Large intestine (tissue), 3 donors: ENCODE results near the gene FAT3. TPM values are rescaled to one million over a fixed set of nuclear protein-coding genes. Genes with fewer than 3 reads are reported as not detected.

Experiments used
- DNase-seq, 2 donors: peaks; one replicate each; pipeline versions ENCODE4 v3.0.0 to v3.0.0-alpha.2; 2013
- H3K27ac ChIP-seq: one replicate; pipeline ENCODE4 v1.5.1; 2013; ENCODE audit warnings: low read length
- H3K27me3 ChIP-seq: 2 replicates; pipeline ENCODE4 v1.6.1; 2013; ENCODE audit warnings: low read length; ENCODE audit not compliant: control insufficient read depth, insufficient read depth
- H3K36me3 ChIP-seq: 2 replicates; pipeline ENCODE4 v1.6.1; 2013; ENCODE audit warnings: low read length; ENCODE audit not compliant: control insufficient read depth, insufficient read depth
- H3K4me1 ChIP-seq: one replicate; pipeline ENCODE4 v1.6.1; 2013; ENCODE audit warnings: low read length; ENCODE audit not compliant: control insufficient read depth, insufficient read depth
- H3K4me3 ChIP-seq: one replicate; pipeline ENCODE4 v1.5.1; 2013; ENCODE audit warnings: low read length
- H3K9me3 ChIP-seq: one replicate; pipeline ENCODE4 v1.6.1; 2013; ENCODE audit warnings: mild to moderate bottlenecking, low read depth, low read length, moderate library complexity; ENCODE audit not compliant: control insufficient read depth
- WGBS: methylation state at CpG from one replicate; pipeline ENCODE4 v1.1.5; 2013; ENCODE audit warnings: low lambda C conversion rate; ENCODE audit not compliant: insufficient coverage; 5-methylcytosine and 5-hydroxymethylcytosine counted together
- polyA plus RNA-seq: library from polyadenylated mRNA; unstranded; fragments of 120-200 nt; gene quantifications from one replicate; pipeline ENCODE4 v1.2.1, GENCODE V29; 2013

FAT3 gene
- polyA plus RNA-seq, 1 donor = 0.73 TPM

- H3K4me3 ChIP-seq = no peak overlapping the region
- H3K27me3 ChIP-seq = peaks cover 60% of the 10 kb centered on the region
- peaks cover 7% of the 10 kb centered on the region for H3K9me3 ChIP-seq
- H3K4me1 ChIP-seq = no peaks in the 10 kb centered on the region
- 75% methylated on average over 2 of the region's 6 CpGs for WGBS
- no peak overlapping the region for H3K27ac ChIP-seq
- no peaks in the 10 kb centered on the region for H3K36me3 ChIP-seq
- DNase-seq = no peak
Observed at GRCh38 chr11:92227959-92228935, 3.6 kb downstream of the FAT3 start.

GRCh38 chr11:92236856-92237255 lies 12.2 kb downstream of the FAT3 start:
- H3K36me3 ChIP-seq = no peaks in the 10 kb centered on the region
- H3K27me3 ChIP-seq = no peaks in the 10 kb centered on the region
- no peak for DNase-seq
- no CpG with 5 or more reads among the region's 1 CpG for whole genome bisulfite sequencing
- H3K27ac ChIP-seq = no peak overlapping the region
- no peaks in the 10 kb centered on the region for H3K9me3 ChIP-seq
- no peaks in the 10 kb centered on the region for H3K4me1 ChIP-seq
- no peak overlapping the region for H3K4me3 ChIP-seq

GRCh38 chr11:92240916-92241315 lies 16.3 kb downstream of the FAT3 start:
- no peaks in the 10 kb centered on the region for H3K36me3 ChIP-seq
- H3K4me1 ChIP-seq = no peaks in the 10 kb centered on the region
- H3K9me3 ChIP-seq = no peaks in the 10 kb centered on the region
- no peak for DNase-seq
- no peaks in the 10 kb centered on the region for H3K27me3 ChIP-seq
- H3K4me3 ChIP-seq = no peak overlapping the region
- H3K27ac ChIP-seq = no peak overlapping the region
- WGBS = no CpG with 5 or more reads among the region's 1 CpG

DNA sequence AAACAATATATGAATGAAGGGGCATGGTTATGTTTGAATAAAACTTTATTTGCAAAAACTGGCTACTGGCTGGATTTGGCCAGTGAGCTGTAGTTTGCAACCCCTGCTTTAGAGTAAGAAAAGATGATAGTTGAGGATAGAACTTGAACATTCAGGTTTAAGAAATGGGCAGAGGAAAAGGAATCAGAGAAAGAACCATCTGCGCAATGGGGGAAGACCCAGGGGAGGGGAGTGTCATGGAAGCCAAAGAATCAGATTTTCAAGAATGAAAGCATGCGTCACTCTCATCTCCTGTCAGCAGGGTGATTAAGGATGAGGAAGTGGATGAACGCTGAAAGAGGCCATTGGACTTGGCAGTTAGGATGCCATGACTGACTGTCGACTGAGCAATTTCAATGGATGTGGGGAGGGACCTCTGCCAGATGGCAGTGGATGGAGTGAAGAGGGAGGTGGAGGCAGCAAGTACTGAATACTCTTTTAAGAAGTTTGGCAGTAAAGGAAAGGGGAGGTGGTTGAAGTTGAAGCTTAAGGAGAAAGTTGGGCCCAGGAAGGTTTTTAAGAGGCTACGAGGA lies 21.2 kb downstream of the FAT3 start:
- no peak overlapping the region for H3K4me3 ChIP-seq
- 89% methylated on average over 1 of the region's 5 CpGs for WGBS
- H3K36me3 ChIP-seq = no peaks in the 10 kb centered on the region
- no peaks in the 10 kb centered on the region for H3K9me3 ChIP-seq
- no peak for DNase-seq
- H3K27ac ChIP-seq = no peak overlapping the region
- no peaks in the 10 kb centered on the region for H3K4me1 ChIP-seq
- H3K27me3 ChIP-seq = no peaks in the 10 kb centered on the region

- Histone ChIP-seq H3K27me3 (no peaks in the 10 kb centered on the region), H3K4me1 (no peaks in the 10 kb centered on the region)
- no peak for DNase-seq
Observed at GRCh38 chr11:92246630-92247029, 22.0 kb downstream of the FAT3 start.

GRCh38 chr11:92249156-92249753 lies 24.6 kb downstream of the FAT3 start:
- WGBS = 36% methylated on average over 2 of the region's 7 CpGs
- H3K36me3 ChIP-seq = no peaks in the 10 kb centered on the region

More at GRCh38 chr11:92246630-92247029, 22.0 kb downstream of the FAT3 start:
- Histone ChIP-seq H3K4me3 (no peak overlapping the region), H3K36me3 (no peaks in the 10 kb centered on the region), H3K9me3 (no peaks in the 10 kb centered on the region), H3K27ac (no peak overlapping the region)

DNA sequence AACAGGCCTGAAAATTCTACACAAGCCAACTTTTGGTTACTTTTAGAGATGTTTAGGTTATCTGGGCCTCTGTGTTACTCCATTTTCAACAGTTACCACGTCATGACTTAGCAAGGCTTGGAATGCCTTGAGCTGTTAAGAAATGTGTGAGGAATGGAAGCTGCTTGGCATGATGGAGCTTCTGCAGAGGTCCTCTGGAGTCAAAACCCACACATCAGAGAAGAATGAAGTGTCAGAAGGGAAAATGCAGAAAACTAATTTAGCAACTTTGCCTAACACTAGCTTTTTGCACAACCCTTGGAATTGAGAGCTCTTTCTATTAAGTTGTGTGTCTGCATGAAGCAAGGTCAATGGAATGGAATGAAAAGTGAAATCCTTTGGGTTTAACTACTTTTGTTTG lies 27.4 kb downstream of the FAT3 start:
- WGBS = no CpG with 5 or more reads among the region's 1 CpG

More at GRCh38 chr11:92249156-92249753, 24.6 kb downstream of the FAT3 start:
- H3K4me1 ChIP-seq = no peaks in the 10 kb centered on the region
- H3K27me3 ChIP-seq = no peaks in the 10 kb centered on the region
- no peaks in the 10 kb centered on the region for H3K9me3 ChIP-seq
- H3K27ac ChIP-seq = no peak overlapping the region
- no peak for DNase-seq
- no peak overlapping the region for H3K4me3 ChIP-seq

GRCh38 chr11:92253421-92253820 lies 28.8 kb downstream of the FAT3 start:
- Histone ChIP-seq H3K36me3 (no peaks in the 10 kb centered on the region), H3K4me3 (no peak overlapping the region), H3K9me3 (no peaks in the 10 kb centered on the region), H3K4me1 (no peaks in the 10 kb centered on the region), H3K27ac (no peak overlapping the region), H3K27me3 (no peaks in the 10 kb centered on the region)
- 100% methylated on average over 1 of the region's 1 CpG for WGBS
- DNase-seq = no peak

More for the DNA sequence above, 27.4 kb downstream of the FAT3 start:
- no peak overlapping the region for H3K4me3 ChIP-seq
- no peaks in the 10 kb centered on the region for H3K36me3 ChIP-seq
- H3K27me3 ChIP-seq = no peaks in the 10 kb centered on the region
- H3K9me3 ChIP-seq = no peaks in the 10 kb centered on the region
- no peaks in the 10 kb centered on the region for H3K4me1 ChIP-seq
- H3K27ac ChIP-seq = no peak overlapping the region
- DNase-seq = no peak

- Histone ChIP-seq H3K36me3 (no peaks in the 10 kb centered on the region), H3K4me1 (no peaks in the 10 kb centered on the region), H3K27me3 (no peaks in the 10 kb centered on the region), H3K4me3 (no peak overlapping the region), H3K9me3 (no peaks in the 10 kb centered on the region), H3K27ac (no peak overlapping the region)
- WGBS = 83% methylated on average over 1 of the region's 4 CpGs
- DNase-seq = no peak
Observed at GRCh38 chr11:92253945-92254344, 29.3 kb downstream of the FAT3 start.

GRCh38 chr11:92257536-92257935 lies 32.9 kb downstream of the FAT3 start:
- H3K36me3 ChIP-seq = no peaks in the 10 kb centered on the region
- WGBS = no CpG with 5 or more reads among the region's 4 CpGs
- no peak overlapping the region for H3K27ac ChIP-seq

More at GRCh38 chr11:92257536-92257935, 32.9 kb downstream of the FAT3 start:
- Histone ChIP-seq H3K4me1 (no peaks in the 10 kb centered on the region), H3K27me3 (no peaks in the 10 kb centered on the region), H3K9me3 (no peaks in the 10 kb centered on the region), H3K4me3 (no peak overlapping the region)
- DNase-seq = no peak
